Daoy (cell line): Measurements from ENCODE around the gene PLEKHA5. TPM values are rescaled to one million over a fixed set of nuclear protein-coding genes. Genes with fewer than 3 reads are reported as not detected.
"Not testable (repeated sequence)": the region's sequence is repeated elsewhere in the genome, so short reads cannot be mapped to it uniquely, and the experiment has no call there.

Source experiments
- DNase-seq: peaks from one replicate; pipeline ENCODE4 v3.0.0-alpha.2; 2015; ENCODE audit warnings: low read depth
- total RNA-seq: library from RNA; depleted of rRNA; stranded (reverse); fragments of >200 nt; shearing (Covaris generic); gene quantifications from 2 replicates; pipeline ENCODE4 v1.2.3, GENCODE V29; 2014; rRNA removed

The PLEKHA5 gene, protein sequence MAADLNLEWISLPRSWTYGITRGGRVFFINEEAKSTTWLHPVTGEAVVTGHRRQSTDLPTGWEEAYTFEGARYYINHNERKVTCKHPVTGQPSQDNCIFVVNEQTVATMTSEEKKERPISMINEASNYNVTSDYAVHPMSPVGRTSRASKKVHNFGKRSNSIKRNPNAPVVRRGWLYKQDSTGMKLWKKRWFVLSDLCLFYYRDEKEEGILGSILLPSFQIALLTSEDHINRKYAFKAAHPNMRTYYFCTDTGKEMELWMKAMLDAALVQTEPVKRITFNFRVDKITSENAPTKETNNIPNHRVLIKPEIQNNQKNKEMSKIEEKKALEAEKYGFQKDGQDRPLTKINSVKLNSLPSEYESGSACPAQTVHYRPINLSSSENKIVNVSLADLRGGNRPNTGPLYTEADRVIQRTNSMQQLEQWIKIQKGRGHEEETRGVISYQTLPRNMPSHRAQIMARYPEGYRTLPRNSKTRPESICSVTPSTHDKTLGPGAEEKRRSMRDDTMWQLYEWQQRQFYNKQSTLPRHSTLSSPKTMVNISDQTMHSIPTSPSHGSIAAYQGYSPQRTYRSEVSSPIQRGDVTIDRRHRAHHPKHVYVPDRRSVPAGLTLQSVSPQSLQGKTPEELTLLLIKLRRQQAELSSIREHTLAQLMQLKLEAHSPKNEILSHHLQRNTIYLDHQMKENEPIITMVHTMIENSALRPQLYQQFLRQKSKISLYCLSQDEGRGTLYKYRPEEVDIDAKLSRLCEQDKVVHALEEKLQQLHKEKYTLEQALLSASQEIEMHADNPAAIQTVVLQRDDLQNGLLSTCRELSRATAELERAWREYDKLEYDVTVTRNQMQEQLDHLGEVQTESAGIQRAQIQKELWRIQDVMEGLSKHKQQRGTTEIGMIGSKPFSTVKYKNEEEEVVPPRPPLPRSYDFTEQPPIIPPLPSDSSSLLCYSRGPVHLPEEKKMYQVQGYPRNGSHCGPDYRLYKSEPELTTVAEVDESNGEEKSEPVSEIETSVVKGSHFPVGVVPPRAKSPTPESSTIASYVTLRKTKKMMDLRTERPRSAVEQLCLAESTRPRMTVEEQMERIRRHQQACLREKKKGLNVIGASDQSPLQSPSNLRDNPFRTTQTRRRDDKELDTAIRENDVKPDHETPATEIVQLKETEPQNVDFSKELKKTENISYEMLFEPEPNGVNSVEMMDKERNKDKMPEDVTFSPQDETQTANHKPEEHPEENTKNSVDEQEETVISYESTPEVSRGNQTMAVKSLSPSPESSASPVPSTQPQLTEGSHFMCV
- 15.3 and 19.9 TPM in 2 replicates for total RNA-seq

DNA sequence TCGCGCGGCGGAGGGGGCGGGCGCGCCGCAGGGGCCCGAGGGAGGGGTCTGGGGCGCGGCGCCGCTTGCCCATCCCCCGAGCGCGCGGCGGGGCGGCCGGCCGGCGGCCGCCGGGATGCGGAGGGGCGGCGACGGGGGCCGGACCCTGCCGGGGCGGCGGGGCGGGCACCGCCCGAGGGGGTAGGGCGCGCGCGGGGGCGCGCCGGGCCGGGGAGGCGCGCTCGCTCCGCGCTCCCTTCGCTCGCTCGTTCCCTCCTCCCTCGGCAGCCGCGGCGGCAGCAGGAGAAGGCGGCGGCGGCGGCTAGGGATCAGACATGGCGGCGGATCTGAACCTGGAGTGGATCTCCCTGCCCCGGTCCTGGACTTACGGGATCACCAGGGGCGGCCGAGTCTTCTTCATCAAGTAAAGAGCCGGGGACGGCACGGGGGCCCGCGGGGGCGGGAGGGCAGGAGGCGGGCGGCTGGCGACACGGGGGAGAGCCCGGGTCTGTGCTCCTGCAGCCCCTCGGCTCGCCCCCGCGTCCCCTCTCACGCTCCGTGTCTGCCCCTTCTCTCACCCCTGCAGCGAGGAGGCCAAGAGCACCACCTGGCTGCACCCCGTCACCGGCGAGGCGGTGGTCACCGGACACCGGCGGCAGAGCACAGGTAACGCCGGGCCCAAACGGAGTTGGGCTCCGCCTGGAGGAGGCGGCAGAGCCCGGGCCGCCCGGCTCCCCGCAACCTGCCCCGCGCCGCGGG lies at the start of gene PLEKHA5:
Gene PLEKHA5, plus strand, starts transcription at position 248 of the 738 bp plus-strand sequence. Its CDS starts 67 bp downstream, at position 315.
- peak; percentile 85 for DNase-seq

DNA sequence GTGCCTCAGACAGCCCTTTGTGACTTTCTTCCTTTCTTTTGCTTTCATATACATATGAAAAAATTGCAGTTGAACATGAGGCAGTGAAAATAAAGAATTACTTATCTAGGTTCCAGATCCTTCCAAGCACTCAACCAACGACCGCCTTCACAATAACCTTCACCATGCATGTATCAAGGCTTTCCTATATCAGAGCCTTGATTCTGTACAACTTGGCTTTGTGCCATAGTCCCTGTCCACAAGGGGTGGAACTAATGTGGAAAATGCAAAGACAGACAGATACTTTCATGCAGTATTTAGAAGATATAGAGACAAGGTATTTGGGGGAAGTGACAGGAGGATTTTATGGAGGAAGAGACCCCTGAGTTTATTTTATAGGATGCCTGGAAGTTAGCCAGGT lies 48.6 kb upstream of the PLEKHA5 start:
- DNase-seq, result no peak

DNA sequence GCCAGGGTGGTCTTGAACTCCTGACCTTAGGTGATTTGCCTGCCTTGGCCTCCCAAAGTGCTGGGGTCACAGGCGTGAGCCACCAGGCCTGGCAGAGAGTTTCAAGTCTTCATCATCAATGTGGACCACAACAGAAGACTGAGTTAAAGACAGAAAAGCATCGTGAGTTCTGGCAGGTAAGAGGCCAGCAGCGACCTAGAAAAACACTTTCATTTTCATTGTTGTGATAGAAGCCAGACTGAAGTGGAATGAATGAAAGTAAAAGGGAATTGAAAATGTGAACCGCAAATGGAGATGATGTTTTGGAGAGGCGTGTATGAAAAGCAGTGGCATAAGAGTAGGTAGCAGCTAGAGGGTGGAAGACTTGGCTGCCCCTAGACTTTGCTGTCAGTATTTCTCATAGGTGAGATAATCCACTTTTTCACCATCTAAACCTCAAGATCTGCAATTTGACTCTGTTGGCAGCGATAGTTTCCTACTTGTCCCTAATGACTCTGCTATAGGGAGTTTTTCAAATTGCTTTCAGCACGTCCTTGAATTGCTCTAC lies 47.1 kb upstream of the PLEKHA5 start:
- no peak for DNase-seq

DNA sequence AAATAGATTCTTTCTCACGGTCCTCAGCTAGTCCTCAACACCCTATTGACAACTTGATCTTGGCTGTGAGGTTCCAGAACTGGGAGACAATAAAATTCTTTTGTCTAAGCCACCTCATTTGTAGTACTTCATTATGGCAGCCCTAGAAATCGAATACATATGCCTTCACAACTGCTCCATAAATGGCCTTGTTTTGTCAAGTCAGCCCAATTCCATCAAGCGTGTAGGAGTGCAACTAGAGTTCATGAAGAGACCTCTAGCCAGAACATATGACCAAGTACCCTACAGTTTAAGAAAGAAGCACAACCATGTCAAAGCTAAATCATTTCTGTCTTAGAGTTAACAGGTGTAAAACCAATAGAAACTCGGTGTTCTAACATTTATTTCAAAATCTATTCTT lies 45.0 kb upstream of the PLEKHA5 start:
- DNase-seq, result no peak

DNA sequence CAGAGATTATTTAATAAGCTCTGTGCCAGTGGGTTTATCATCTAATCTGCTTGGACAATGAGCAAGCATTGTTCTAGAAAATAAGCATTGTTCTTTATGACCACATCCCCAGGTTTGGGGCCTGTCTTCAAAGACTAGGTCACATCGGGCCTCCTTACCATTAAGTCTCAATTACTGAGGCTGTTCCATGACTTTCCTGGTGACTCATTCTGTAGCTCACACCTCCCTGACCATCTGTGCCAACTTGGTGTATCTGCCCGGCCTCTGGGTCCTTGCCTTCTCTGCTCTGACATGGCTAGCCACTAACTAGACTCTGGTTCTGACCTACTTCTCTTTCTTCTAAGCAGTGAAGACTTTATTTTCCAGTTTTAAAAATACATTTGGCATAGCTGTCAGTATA lies 44.4 kb upstream of the PLEKHA5 start:
- DNase-seq, result peak; percentile 46

DNA sequence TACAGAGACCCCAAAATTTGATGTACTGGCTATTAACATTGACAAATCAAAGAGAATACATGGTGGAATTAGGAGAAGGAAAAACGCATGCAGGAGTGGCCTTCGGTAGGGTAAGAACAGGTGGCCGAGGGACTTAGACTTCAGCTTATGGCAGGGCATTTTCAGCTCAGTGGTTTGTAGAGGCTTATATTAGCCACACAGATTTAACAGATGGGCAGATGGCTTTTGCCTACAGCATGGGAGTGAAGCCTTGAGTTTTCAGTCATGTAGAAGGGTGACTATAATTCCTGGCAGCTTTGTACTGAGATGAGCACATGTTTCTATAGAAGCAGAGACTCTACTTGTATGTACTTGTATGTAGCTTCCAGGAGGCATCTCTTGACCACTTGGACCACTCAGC lies 40.9 kb upstream of the PLEKHA5 start:
- no peak for DNase-seq

DNA sequence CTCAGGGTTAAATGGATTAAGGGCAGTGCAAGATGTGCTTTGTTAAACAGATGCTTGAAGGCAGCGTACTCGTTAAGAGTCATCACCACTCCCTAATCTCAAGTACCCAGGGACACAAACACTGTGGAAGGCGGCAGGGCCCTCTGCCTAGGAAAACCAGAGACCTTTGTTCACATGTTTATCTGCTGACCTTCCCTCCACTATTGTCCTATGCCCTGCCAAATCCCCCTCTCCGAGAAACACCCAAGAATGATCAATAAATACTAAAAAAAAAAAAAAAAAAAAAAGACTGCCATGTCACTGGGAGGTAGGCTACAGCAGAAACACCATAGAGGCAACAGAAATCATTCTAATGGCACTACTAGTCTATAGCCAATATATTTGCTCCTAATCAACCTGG lies 37.1 kb upstream of the PLEKHA5 start:
- DNase-seq, result not testable (repeated sequence)

DNA sequence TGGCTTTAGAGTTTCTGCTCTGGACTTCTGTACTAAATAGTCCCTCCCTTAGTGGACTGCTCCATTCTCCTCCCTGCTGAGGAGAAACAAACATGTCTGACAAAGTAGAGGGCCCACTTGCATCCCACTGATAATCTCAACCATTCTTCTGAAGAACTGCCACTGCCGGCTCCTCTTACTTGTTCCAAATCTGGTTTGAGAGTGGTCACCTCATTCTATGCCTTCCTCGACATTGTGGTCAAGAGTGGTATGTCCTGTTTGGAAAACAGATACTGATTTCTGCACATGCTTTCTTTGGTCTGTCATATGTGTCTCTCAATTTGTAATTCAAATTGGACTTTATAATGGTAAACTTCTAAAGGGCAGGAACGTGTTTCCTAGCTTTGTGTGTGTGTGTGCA lies 36.3 kb upstream of the PLEKHA5 start:
- DNase-seq, result no peak

DNA sequence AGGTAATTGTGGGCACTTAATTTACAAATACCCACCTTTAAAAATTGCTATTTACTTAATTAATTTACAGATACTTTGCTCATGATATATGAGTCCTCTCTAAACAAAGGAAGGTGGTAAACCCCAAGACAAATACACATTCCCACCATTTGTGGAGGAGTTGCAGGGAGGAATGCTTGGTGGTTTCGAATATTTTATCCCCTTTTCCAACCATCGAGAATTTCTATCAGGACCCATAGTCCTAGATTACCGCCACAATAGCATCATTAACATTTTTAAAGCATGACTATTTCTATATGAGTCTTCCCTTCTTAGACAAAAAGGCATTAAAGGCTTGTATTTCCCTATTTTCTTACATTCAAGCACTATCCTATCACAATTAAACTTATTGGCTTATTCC lies 34.2 kb upstream of the PLEKHA5 start:
- DNase-seq, result peak; percentile 15

DNA sequence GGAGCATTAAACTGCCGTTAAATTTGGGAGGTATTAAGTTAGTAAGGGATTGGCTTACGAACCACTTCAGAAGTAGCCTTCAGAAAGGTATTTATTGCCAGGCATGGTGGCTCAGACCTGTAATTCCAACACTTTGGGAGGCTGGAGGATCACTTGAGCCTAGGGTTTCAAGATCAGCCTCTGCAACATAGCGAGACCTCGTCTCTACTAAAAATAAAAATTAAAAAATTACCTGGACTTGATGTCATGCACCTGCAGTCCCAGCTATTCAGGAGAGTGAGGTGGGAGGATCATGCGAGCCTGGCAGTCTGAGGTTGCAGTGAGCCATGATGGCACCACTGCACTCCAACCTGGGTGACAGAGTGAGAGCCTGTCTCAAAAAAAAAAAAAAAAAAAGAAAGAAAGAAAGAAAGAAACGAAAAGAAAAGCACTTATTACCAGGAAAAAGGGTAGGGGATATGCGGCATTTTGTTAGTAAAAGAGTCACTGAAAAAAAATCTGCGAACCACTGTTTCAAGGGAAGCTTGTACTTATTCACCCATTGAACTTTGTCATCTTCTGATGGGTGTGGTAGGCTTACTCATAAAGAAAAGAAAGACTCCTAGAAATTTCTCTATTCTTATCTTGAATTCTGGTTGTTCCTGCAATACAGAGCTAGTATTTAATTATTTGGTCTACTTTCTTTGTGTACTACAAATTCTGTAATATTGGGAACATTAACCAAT lies 33.6 kb upstream of the PLEKHA5 start:
- DNase-seq, result peak; percentile 37

DNA sequence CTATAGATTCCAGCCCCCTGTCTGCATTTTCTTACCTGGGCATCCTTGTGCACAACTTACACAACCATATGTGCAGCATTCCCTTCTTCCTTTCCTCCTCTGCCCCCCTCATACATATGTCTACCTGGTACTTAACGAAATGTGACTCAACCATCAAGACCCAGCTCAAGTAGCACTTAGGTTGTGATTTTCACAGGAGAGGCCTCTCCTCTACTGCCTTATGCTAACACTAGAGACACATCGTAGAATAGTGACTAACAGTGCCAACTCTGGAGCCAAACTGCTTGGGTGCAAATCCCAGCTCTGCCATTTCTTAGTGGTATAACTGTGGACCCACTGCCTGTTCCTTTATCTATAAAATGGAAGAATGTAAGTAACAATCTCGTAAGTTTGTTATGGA lies 24.1 kb upstream of the PLEKHA5 start:
- DNase-seq, result no peak

DNA sequence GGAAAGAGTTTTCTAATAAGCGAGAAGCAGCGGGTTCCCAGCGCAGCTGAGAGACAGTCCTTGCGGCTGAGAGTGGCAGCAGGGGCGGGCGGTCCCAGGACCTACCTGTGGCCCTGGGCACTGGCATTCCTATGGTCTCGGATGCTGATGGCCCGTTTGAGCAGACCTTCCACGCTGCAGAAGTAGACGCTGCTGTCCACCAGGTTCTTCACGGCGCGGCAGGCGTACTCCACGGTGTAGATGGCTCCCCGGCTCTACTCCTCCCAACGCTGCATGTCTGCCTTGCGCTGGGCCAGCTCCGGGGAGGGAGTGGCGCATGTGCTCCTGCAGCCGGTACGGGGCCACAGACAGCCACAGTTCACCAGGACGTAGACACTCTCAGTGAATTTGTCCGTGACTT lies 21.8 kb upstream of the PLEKHA5 start:
- no peak for DNase-seq

DNA sequence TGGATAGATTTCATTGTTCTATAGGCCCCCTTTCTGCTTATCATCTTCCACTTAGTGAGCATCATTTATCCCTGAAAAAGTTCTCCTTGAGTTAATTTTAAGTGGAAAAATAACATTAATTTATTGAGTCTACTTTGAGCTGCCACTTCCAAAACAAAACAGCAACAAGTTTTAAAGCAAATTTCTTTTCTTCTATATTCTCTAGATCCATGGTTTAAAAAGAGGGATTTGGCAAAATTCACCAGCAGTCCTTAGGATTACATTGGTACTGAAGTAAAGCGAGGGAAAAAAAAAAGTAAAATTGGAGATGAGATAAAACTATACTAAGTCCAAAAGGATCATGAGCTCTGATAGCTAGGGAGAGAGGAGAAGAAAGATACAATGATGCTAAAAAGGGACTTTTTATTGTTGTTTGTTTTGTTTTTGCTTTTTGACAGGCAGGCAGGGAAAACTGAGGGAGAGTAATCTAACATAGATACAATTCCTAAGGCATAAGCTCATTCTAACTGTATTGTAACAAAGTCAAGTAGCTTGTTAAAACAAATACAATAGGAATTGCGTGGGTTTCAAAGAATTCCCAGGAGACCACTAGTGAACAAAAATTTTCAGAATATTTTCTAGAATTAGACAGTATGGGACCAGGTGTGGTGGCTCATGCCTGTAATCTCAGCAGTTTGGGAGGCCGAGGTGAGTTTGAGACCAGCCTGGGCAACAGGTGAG lies 19.2 kb upstream of the PLEKHA5 start:
- no peak for DNase-seq

DNA sequence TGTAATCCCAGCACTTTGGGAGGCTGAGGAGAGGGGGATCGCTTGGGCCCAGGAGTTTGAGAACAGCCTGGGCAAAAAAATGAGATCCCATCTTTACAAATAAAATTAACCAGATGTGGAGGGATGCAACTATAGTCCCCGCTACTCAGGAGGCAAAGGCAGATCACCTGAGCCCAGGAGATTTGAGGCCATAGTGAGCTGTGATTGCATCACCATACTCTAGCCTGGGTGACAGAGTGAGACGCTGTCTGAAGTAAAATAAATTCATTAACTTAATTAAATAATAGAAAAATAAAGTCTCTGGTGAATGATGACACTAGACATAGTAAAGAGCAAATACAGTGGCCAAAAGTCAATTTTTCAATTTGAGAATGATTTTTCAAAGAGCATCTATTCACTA lies 16.1 kb upstream of the PLEKHA5 start:
- DNase-seq, result no peak

DNA sequence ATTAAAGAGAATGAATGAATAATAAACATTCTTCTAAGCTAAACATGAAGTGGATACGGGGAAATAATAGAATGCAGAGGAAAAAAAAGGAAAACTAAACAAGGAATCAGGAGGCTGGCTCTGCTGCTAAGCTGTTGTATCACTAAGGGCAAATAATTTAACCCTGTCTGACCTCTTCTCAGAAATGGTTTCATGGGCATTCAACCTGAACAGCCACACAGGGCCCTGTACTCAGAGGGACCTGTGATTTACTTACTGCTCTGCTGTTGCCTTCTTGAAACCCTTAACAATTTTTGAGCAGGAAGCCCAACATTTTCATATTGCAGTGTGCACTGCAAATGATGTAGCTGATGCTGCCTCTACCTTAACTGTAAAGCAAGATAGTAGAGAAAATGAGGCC lies 14.2 kb upstream of the PLEKHA5 start:
- no peak for DNase-seq

DNA sequence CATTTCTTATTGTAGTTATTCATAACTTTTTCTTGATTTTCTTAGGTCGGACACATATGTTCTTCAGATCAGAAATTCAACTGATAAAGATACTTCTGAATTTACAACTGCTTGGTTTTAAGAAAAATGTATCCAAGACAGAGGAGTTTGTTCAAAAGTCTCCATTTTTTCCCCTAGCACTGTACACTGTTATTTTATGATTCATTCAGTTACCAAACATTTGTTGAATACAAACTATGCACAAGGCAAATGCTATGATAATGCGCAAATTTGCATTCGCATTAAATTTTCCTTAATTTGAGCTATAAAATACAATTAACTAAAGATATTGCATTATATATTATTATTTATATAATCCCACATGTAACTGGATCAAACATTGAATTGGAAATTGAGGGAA lies 10.1 kb upstream of the PLEKHA5 start:
- no peak for DNase-seq

DNA sequence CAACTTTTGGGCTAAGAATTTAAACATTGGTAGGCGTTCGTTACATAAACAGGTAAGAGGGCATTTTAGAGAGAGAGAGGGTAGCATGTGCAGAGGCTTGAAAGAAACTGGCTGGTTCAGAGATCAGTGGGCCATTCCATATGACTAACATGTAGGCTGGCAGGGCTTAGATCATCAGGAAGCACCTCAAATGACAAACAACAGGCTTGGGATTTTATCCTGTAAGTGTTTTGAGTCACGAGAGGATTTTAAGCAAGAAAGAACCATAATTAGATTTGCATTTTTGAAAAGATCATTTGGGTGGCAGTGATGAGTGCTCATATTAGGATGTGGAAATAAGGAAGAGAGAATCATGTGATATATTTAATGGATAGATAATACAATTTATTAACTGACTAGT lies 8.7 kb upstream of the PLEKHA5 start:
- peak; percentile 55 for DNase-seq

DNA sequence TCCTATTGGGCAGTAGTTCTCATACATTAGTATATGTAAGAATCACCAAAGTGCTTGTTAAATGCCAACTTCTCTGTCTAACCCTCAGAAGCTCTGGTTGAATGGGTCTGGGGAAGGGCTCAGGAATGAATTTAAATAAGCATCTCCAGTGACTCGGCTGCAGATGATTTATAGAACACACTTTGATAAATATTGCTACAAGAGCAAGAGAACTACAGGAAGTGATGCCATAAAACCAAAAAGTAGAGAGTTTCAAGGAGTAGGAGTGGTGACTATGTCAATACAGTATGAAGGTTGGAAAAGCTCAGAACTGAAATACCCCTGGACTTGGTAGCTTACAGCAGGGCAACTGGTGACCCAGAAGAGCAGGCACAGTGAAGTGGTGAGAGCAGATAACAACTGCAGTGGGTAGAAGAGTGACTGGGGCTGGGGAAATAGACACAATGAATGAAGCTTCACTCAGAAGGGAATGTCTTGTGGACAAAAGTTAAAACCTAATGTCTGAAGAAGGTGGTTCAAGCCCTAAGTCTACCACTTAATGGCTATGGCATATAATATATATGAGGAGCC lies 8.0 kb upstream of the PLEKHA5 start:
- no peak for DNase-seq

DNA sequence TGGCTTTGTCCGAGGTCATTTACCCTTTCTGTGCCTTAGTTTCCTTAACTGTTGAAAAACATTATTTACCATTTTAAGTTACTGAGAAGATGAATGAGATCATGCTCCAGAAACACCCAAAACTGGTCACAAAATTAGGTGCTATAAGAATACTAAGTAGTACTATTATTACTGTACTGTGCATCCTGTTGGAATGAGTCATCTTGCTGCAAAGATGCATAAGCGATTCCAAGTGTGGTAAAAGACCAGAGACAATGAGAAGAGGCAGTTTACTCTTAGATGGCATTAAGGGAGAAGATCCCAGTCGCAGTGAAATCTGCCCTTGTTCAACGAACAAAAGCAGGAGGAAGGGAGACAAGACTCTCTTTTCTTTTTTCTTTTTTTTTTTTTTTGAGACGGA lies 4.2 kb upstream of the PLEKHA5 start:
- peak; percentile 28 for DNase-seq
